ENCODE measurements around the gene C2CD5. TPM values are rescaled to one million over a fixed set of nuclear protein-coding genes. Genes with fewer than 3 reads are reported as not detected.

Gene C2CD5
- total RNA-seq, 1 experiment from 2014 or later = 22.9 TPM

DNA sequence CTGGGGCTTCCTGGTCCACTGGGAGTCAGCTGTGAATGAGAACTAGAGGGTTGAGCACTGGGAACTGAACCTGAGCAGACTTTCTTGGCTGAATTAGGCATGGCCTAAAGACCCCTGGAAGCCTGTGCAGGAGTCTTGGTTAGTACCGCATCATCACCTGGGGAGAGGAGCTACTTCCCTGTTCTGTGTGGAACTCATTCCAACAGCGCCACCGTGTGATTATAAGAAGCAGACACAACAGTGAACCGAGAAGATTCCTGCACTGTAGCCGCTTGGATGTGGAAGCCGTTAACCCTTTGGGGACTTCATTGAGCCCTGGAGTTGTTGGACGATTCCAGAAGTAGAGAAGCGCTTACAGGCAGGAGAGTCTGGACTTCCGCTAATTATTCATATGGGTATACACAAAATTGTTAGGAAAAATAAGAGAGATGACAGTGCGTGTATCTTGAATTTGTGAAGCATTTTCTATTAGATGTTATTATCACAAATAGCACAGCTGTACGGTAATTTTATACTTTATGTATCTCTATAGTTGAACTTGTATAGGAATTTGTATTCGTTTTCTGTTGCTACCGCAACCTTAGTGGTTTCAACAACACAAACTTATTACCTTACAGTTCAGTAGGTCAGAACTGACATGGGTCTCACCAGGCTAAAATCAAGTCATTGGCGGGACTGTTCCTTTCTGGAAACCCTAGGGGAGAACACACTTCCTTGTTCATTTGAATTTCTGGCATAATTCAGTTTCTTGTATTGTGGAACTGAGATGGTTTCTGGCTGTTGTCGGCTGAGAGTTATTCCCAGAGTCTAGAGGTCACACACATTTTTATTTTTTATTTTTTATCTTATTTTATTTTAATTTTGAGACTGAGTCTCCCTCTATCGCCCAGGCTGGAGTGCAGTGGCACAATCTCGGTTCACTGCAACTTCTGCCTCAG, 100.7 kb downstream of the C2CD5 start:
- H3K27me3 ChIP-seq (ENCODE audit: insufficient read depth, low read length) = no peaks in the 10 kb centered on the region
- H2AFZ ChIP-seq (ENCODE audit: low read depth, low read length, poor library complexity, severe bottlenecking) = peak overlapping the region; percentile 80
- H3K4me3 ChIP-seq (replicated peaks in 1 of 2; ENCODE audit: low read depth in 1 of 2, low read length in 2 of 2) = no peak overlapping the region
- TF ChIP-seq, protein P1, sequence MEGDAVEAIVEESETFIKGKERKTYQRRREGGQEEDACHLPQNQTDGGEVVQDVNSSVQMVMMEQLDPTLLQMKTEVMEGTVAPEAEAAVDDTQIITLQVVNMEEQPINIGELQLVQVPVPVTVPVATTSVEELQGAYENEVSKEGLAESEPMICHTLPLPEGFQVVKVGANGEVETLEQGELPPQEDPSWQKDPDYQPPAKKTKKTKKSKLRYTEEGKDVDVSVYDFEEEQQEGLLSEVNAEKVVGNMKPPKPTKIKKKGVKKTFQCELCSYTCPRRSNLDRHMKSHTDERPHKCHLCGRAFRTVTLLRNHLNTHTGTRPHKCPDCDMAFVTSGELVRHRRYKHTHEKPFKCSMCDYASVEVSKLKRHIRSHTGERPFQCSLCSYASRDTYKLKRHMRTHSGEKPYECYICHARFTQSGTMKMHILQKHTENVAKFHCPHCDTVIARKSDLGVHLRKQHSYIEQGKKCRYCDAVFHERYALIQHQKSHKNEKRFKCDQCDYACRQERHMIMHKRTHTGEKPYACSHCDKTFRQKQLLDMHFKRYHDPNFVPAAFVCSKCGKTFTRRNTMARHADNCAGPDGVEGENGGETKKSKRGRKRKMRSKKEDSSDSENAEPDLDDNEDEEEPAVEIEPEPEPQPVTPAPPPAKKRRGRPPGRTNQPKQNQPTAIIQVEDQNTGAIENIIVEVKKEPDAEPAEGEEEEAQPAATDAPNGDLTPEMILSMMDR (IDR thresholded peaks at IDR 0.05 in 2 of 3, conservative IDR thresholded peaks at IDR 0.05 in 1 of 3; ENCODE audit: borderline replicate concordance in 1 of 3, insufficient read depth in 1 of 3, low read depth in 2 of 3, low read length in 2 of 3) = peak; percentile 77 to 85 (median 82)
- no peak for TF ChIP-seq POLR2AphosphoS5 (IDR thresholded peaks at IDR 0.05; ENCODE audit: low read depth, low read length)
- no peak for TF ChIP-seq REST (IDR thresholded peaks at IDR 0.05; ENCODE audit: low read depth)
- peak; percentile 61; the same call in 1 of the 2 replicates for TF ChIP-seq CBX3 (IDR thresholded peaks at IDR 0.05; ENCODE audit: low read depth)
- TF ChIP-seq POLR2A (IDR thresholded peaks at IDR 0.05; ENCODE audit: borderline replicate concordance, extremely low read depth, insufficient read depth, insufficient read length) = no peak
- TF ChIP-seq SP1 (IDR thresholded peaks at IDR 0.05; ENCODE audit: low read depth) = no peak
- TF ChIP-seq SIN3A (IDR thresholded peaks at IDR 0.05; ENCODE audit: low read depth) = no peak
- TF ChIP-seq RAD21 (IDR thresholded peaks at IDR 0.05; ENCODE audit: low read depth) = peak; percentile 90
- TF ChIP-seq YY1 (IDR thresholded peaks at IDR 0.05; ENCODE audit: extremely low read depth, insufficient replicate concordance, low read depth, low read length) = no peak
- TF ChIP-seq EGR1 (IDR thresholded peaks at IDR 0.05; ENCODE audit: low read depth) = no peak
- peak; percentile 40; the same call in 1 of the 2 replicates for TF ChIP-seq ELF1 (IDR thresholded peaks at IDR 0.05; ENCODE audit: borderline replicate concordance, low read depth)
- TF ChIP-seq, protein P2, sequence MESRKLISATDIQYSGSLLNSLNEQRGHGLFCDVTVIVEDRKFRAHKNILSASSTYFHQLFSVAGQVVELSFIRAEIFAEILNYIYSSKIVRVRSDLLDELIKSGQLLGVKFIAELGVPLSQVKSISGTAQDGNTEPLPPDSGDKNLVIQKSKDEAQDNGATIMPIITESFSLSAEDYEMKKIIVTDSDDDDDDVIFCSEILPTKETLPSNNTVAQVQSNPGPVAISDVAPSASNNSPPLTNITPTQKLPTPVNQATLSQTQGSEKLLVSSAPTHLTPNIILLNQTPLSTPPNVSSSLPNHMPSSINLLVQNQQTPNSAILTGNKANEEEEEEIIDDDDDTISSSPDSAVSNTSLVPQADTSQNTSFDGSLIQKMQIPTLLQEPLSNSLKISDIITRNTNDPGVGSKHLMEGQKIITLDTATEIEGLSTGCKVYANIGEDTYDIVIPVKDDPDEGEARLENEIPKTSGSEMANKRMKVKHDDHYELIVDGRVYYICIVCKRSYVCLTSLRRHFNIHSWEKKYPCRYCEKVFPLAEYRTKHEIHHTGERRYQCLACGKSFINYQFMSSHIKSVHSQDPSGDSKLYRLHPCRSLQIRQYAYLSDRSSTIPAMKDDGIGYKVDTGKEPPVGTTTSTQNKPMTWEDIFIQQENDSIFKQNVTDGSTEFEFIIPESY (IDR thresholded peaks at IDR 0.05; ENCODE audit: extremely low read depth, insufficient replicate concordance, low read length) = no peak
- BruUV-seq (replicated peaks) = no TSS peak
- H3K9ac ChIP-seq (ENCODE audit: low read length) = no peak overlapping the region
- ATAC-seq (peak; percentile 100), DNase-seq (ENCODE audit: low read depth, low spot score) (peak; percentile 75)
- CTCF ChIA-PET = interaction anchor here (0.6 to 1.5 kb wide), 12 partner anchors 10 to 746 kb away, joined by 3 to 13 read pairs (median 4); no protein-coding TSS in a partner anchor
- POLR2A ChIA-PET = no interaction called here
- H3K4me1 ChIP-seq (ENCODE audit: control insufficient read depth in 1 of 2, insufficient read depth in 2 of 2, low read length in 2 of 2) = no peaks in the 10 kb centered on the region
- intact Hi-C loops (cut with micrococcal nuclease) = loop anchor here (1.0 to 10.0 kb wide), 3 partner anchors 342 to 749 kb away; no protein-coding TSS in a partner anchor
- H3K36me3 ChIP-seq (ENCODE audit: control insufficient read depth in 1 of 2, insufficient read depth in 2 of 2, low read length in 2 of 2) = no peaks in the 10 kb centered on the region
- no peaks in the 10 kb centered on the region for H3K9me2 ChIP-seq (ENCODE audit: insufficient read depth)
- H3K79me2 ChIP-seq (ENCODE audit: insufficient read depth, low read length) = no peaks in the 10 kb centered on the region
- RAD21 ChIA-PET (ENCODE audit: low non-redundant PET in 1 of 2, low total read pairs in 2 of 2, uncharacterized antibody in 2 of 2, unreplicated experiment in 2 of 2) = interaction anchor here (0.7 to 1.2 kb wide), 3 partner anchors 326 to 746 kb away, joined by 3 to 6 read pairs (median 3); no protein-coding TSS in a partner anchor
- H3K4me2 ChIP-seq (ENCODE audit: low read length) = peak overlapping the region; percentile 1; the same call in 1 of the 2 replicates
- H3K9me3 ChIP-seq (ENCODE audit: control insufficient read depth in 1 of 2, insufficient read depth in 1 of 2, low read depth in 1 of 2, low read length in 2 of 2) = no peaks in the 10 kb centered on the region
- no peaks in the 10 kb centered on the region for H4K20me1 ChIP-seq (ENCODE audit: insufficient read depth)
- H3K27ac ChIP-seq (ENCODE audit: low read depth, low read length) = no peak overlapping the region
